Mesenchymal stem cell (in vitro differentiated cells and primary cell): ENCODE measurements around the gene TNFSF10.
"Not testable (repeated sequence)": the region's sequence is repeated elsewhere in the genome, so short reads cannot be mapped to it uniquely, and the experiment has no call there.

Experiments used
- DNase-seq: peaks from one replicate; pipeline ENCODE4 v3.0.0-alpha.2; 2013
- H2AFZ ChIP-seq: one replicate; pipeline ENCODE4 v1.6.1; 2013; ENCODE audit warnings: low read depth, mild to moderate bottlenecking, control low read depth, inconsistent platforms, low read length, moderate library complexity
- H2AK5ac ChIP-seq: 2 replicates; pipeline ENCODE4 v1.6.1; 2013; ENCODE audit warnings: low read length, moderate library complexity, mild to moderate bottlenecking, inconsistent platforms; ENCODE audit not compliant: severe bottlenecking
- H2BK120ac ChIP-seq: one replicate; pipeline ENCODE4 v1.6.1; 2013; ENCODE audit warnings: low read depth, mild to moderate bottlenecking, inconsistent platforms, low read length, moderate library complexity
- H2BK12ac ChIP-seq, 2 experiments: one replicate each; pipeline ENCODE4 v1.6.1; 2013; ENCODE audit warnings: inconsistent platforms in 2 of 2, low read length in 2 of 2, mild to moderate bottlenecking in 2 of 2, moderate library complexity in 2 of 2, control low read depth in 1 of 2
- H2BK15ac ChIP-seq: one replicate; pipeline ENCODE4 v1.6.1; 2013; ENCODE audit warnings: mild to moderate bottlenecking, low read depth, inconsistent platforms; ENCODE audit not compliant: poor library complexity, severe bottlenecking
- H2BK5ac ChIP-seq: 2 replicates; pipeline ENCODE4 v1.6.1; 2013; ENCODE audit warnings: low read depth, mild to moderate bottlenecking, low read length, control low read depth, inconsistent platforms; ENCODE audit not compliant: poor library complexity, severe bottlenecking
- H3K14ac ChIP-seq, 2 experiments: one replicate each; pipeline ENCODE4 v1.6.1; 2013; ENCODE audit warnings: inconsistent platforms in 2 of 2, low read length in 2 of 2, control low read depth in 1 of 2, mild to moderate bottlenecking in 1 of 2, moderate library complexity in 1 of 2
- H3K18ac ChIP-seq, 2 experiments: one replicate each; pipeline ENCODE4 v1.6.1; 2013; ENCODE audit warnings: inconsistent platforms in 2 of 2, low read length in 2 of 2, control low read depth in 1 of 2, low read depth in 1 of 2, mild to moderate bottlenecking in 1 of 2
- H3K23ac ChIP-seq, 2 experiments: one replicate each; pipeline ENCODE4 v1.6.1; 2013; ENCODE audit warnings: inconsistent platforms in 2 of 2, low read length in 2 of 2, mild to moderate bottlenecking in 2 of 2, moderate library complexity in 2 of 2, control low read depth in 1 of 2
- H3K27ac ChIP-seq: 2 replicates; pipeline ENCODE4 v1.5.1; 2013; ENCODE audit warnings: mild to moderate bottlenecking, moderate library complexity, low read length, control low read depth, inconsistent platforms; ENCODE audit not compliant: poor library complexity, severe bottlenecking
- H3K27me3 ChIP-seq, 2 experiments: 2 replicates each; pipeline versions ENCODE4 v1.6.1 to v1.7.0; 2013; ENCODE audit warnings: low read length in 2 of 2, mild to moderate bottlenecking in 2 of 2, moderate library complexity in 2 of 2, control low read depth in 1 of 2, inconsistent platforms in 1 of 2; ENCODE audit not compliant: control insufficient read depth in 1 of 2, insufficient read depth in 1 of 2
- H3K36me3 ChIP-seq, 2 experiments: 2 replicates each; pipeline versions ENCODE4 v1.6.1 to v1.7.0; 2013; ENCODE audit warnings: low read length in 2 of 2, control low read depth in 1 of 2, inconsistent platforms in 1 of 2, low read depth in 1 of 2, mild to moderate bottlenecking in 1 of 2; ENCODE audit not compliant: insufficient read depth in 2 of 2, control insufficient read depth in 1 of 2
- H3K4ac ChIP-seq, 2 experiments: one replicate each; pipeline ENCODE4 v1.6.1; 2013; ENCODE audit warnings: inconsistent platforms in 2 of 2, low read length in 2 of 2, mild to moderate bottlenecking in 2 of 2, moderate library complexity in 2 of 2, control low read depth in 1 of 2, low read depth in 1 of 2
- H3K4me1 ChIP-seq: 2 replicates; pipeline ENCODE4 v1.6.1; 2013; ENCODE audit warnings: low read depth, low read length, control low read depth; ENCODE audit not compliant: control insufficient read depth, insufficient read depth
- H3K4me2 ChIP-seq: 2 replicates; pipeline ENCODE4 v1.6.1; 2013; ENCODE audit warnings: low read length, mild to moderate bottlenecking, inconsistent platforms; ENCODE audit not compliant: poor library complexity, severe bottlenecking
- H3K4me3 ChIP-seq, 2 experiments: 2 replicates each; pipeline versions ENCODE4 v1.5.1 to v1.7.0; 2013; ENCODE audit warnings: low read length in 2 of 2, mild to moderate bottlenecking in 2 of 2, control low read depth in 1 of 2, low read depth in 1 of 2; ENCODE audit not compliant: insufficient read depth in 1 of 2
- H3K79me1 ChIP-seq: replicated peaks from 2 replicates; pipeline ENCODE4 v1.6.1; 2013; ENCODE audit warnings: mild to moderate bottlenecking, control low read depth, low read length, inconsistent platforms; ENCODE audit not compliant: poor library complexity, severe bottlenecking
- H3K9ac ChIP-seq: 2 replicates; pipeline ENCODE4 v1.7.0; 2013; ENCODE audit warnings: mild to moderate bottlenecking, low read length, moderate library complexity
- H3K9me3 ChIP-seq: 2 replicates; pipeline ENCODE4 v1.7.0; 2013; ENCODE audit warnings: mild to moderate bottlenecking, low read length; ENCODE audit not compliant: control insufficient read depth
- H4K8ac ChIP-seq: one replicate; pipeline ENCODE4 v1.6.1; 2013; ENCODE audit warnings: inconsistent platforms, mild to moderate bottlenecking, low read length, moderate library complexity
- H4K91ac ChIP-seq: one replicate; pipeline ENCODE4 v1.6.1; 2013; ENCODE audit warnings: mild to moderate bottlenecking, low read length, inconsistent platforms
- WGBS: methylation state at CpG from one replicate; pipeline ENCODE4 v1.1.7; 2013; ENCODE audit warnings: mixed read lengths; 5-methylcytosine and 5-hydroxymethylcytosine counted together

The TNFSF10 gene

DNA sequence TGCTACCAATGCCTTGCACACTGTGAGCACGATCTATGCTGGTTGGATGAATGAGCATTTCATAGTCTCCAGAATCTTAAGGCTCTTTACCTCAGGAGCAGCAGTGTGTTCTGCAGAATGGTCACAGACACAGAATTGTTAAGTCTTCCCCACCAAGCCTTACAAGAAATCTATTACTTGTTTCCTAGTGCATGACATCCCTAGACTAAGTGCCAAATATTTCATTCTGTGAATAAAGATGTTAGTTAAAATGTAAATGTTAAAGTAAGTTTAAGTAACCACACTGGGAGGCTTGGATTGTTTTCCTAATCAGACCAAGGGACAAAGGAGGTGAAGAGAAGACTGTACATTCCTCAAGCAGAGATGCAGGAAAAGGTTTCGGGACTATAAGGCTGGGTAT lies 4.1 kb upstream of the TNFSF10 start:
- Histone ChIP-seq H3K9me3 (no peaks in the 10 kb centered on the region), H2BK15ac (no peak overlapping the region), H3K23ac (no peak overlapping the region), H4K91ac (no peak overlapping the region), H3K9ac (no peak overlapping the region), H3K36me3 (no peaks in the 10 kb centered on the region), H3K27ac (no peak overlapping the region), H3K27me3 (no peaks in the 10 kb centered on the region), H3K79me1 (no peaks in the 10 kb centered on the region), H4K8ac (no peak overlapping the region), H3K4me2 (no peak overlapping the region), H2BK120ac (no peak overlapping the region), H2BK12ac (no peak overlapping the region), H2AFZ (no peak overlapping the region), H3K4me1 (peaks cover 5% of the 10 kb centered on the region), H3K14ac (no peak overlapping the region), H2BK5ac (no peak overlapping the region), H2AK5ac (no peak overlapping the region), H3K18ac (no peak overlapping the region), H3K4me3 (no peak overlapping the region), H3K4ac (no peak overlapping the region)
- WGBS = 95% methylated on average over 1 of the region's 2 CpGs
- DNase-seq = no peak

DNA sequence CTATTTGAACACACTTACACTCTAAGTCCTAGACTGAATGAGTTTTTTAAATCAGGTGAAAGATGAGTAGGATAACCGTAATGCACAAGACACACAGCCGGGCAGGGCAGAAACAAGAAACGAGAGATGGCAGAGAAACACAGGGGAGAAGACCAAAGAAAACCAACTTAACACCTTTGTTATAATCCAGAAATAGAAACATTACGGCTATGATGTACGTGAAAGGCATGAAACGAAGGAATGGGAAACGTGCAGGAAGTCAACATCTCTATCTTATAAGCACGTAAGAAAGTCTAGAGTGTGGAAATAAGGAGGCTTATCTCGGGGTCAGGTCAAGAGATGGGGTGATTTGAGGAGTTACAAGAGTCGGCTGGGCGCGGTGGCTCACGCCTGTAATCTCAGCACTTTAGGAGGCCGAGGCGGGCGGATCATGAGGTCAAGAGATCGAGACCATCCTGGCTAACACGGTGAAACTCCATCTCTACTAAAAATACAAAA lies 1.9 kb upstream of the TNFSF10 start:
- no peak overlapping the region for H3K27ac ChIP-seq
- no peak overlapping the region for H3K23ac ChIP-seq
- no peak overlapping the region for H3K14ac ChIP-seq
- H2BK120ac ChIP-seq = no peak overlapping the region
- no peak overlapping the region for H3K4ac ChIP-seq
- no peaks in the 10 kb centered on the region for H3K79me1 ChIP-seq
- no peak for DNase-seq
- H3K9me3 ChIP-seq = no peaks in the 10 kb centered on the region
- H3K4me3 ChIP-seq = no peak overlapping the region
- no peak overlapping the region for H2BK12ac ChIP-seq
- WGBS = 97% methylated on average over 13 of the region's 18 CpGs
- no peak overlapping the region for H3K18ac ChIP-seq
- no peak overlapping the region for H2AK5ac ChIP-seq
- no peaks in the 10 kb centered on the region for H3K27me3 ChIP-seq
- no peaks in the 10 kb centered on the region for H3K36me3 ChIP-seq
- H4K8ac ChIP-seq = no peak overlapping the region
- H2BK5ac ChIP-seq = no peak overlapping the region
- H2AFZ ChIP-seq = no peak overlapping the region
- H2BK15ac ChIP-seq = no peak overlapping the region
- no peak overlapping the region for H3K9ac ChIP-seq
- no peak overlapping the region for H4K91ac ChIP-seq
- no peak overlapping the region for H3K4me2 ChIP-seq
- peaks cover 7% of the 10 kb centered on the region for H3K4me1 ChIP-seq

DNA sequence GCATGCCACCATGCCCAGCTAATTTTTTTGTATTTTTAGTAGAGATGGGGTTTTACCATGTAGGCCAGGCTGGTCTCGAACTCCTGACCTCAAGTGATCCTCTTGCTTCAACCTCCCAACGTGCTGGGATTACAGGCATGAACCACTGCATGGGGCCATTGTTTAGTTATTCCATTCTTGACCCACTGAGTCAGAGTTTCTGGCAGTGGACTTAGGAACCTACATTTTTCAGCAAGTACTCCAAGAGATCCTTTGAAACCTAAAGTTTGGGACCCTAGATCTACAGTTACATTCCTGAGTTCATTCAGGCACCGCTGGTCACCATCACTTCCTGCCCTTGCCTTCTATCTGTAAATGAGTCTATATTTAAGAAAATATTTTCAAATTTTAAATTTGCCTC lies 1.4 kb upstream of the TNFSF10 start:
- H2BK5ac ChIP-seq = no peak overlapping the region
- no peak overlapping the region for H3K18ac ChIP-seq
- H2AK5ac ChIP-seq = no peak overlapping the region
- H3K9me3 ChIP-seq = no peaks in the 10 kb centered on the region
- no peak overlapping the region for H2BK12ac ChIP-seq
- DNase-seq = no peak
- H3K23ac ChIP-seq = no peak overlapping the region
- no peak overlapping the region for H4K91ac ChIP-seq
- no peak overlapping the region for H3K4me2 ChIP-seq
- no peaks in the 10 kb centered on the region for H3K27me3 ChIP-seq
- H2BK15ac ChIP-seq = no peak overlapping the region
- no peak overlapping the region for H2AFZ ChIP-seq
- H3K4me1 ChIP-seq = peaks cover 9% of the 10 kb centered on the region
- H3K79me1 ChIP-seq = no peaks in the 10 kb centered on the region
- no peak overlapping the region for H3K27ac ChIP-seq
- H3K4ac ChIP-seq = no peak overlapping the region
- H3K9ac ChIP-seq = no peak overlapping the region
- no peak overlapping the region for H2BK120ac ChIP-seq
- H3K36me3 ChIP-seq = no peaks in the 10 kb centered on the region
- H4K8ac ChIP-seq = no peak overlapping the region
- WGBS = 60% methylated on average over 3 of the region's 3 CpGs
- no peak overlapping the region for H3K14ac ChIP-seq
- no peak overlapping the region for H3K4me3 ChIP-seq

DNA sequence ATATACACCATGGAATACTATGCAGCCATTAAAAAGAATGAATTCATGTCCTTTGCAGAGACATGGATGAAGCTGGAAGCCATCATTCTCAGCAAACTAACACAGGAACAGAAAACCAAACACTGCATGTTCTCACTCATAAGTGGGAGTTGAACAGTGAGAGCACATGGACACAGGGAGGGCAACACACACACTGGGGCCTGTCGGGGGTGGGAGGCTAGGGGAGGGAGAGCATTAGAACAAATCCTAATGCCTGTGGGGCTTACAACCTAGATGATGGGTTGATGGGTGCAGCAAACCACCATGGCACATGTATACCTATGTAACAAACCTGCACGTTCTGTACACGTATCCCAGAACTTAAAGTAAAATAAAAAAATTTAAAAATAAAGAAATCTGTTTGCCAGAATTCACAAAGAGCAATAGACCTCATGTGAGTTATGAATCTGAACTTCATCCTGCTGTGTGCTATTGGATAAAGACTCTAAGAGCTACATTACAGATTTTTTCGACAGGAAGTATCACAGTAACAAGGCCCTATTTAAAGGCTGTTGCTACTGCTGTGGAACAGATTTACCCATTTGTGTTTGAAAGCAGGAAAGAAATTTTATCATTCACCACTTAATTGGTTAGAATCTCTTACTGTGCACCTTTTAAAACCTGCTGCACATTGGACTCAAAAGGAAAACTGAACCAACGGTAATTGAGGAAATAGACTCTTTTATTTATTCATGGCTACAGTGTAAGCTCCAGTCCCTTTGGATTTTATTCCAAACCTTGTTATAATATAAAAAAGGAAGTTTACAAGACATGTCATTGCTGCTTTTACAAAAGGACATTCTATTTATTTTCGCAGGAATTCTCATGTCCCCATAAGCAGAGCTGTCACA lies 1.1 kb downstream of the TNFSF10 start:
- not testable (repeated sequence) for H3K4ac ChIP-seq, H3K4me1 ChIP-seq, H3K14ac ChIP-seq, H3K18ac ChIP-seq, H4K8ac ChIP-seq, H3K4me2 ChIP-seq, H3K27me3 ChIP-seq, H2BK15ac ChIP-seq, H2AK5ac ChIP-seq, H2BK12ac ChIP-seq, H3K23ac ChIP-seq, H3K27ac ChIP-seq, DNase-seq, H2AFZ ChIP-seq, H4K91ac ChIP-seq, H3K36me3 ChIP-seq, H3K79me1 ChIP-seq, H3K9me3 ChIP-seq, H2BK5ac ChIP-seq, H2BK120ac ChIP-seq
- peak overlapping the region in 1 of 2 experiments; percentile 81 for H3K4me3 ChIP-seq
- H3K9ac ChIP-seq = peak overlapping the region; percentile 82
- 97% methylated on average over 3 of the region's 6 CpGs for WGBS
